ENCODE results near the gene TSPAN10. TPM values are rescaled to one million over a fixed set of nuclear protein-coding genes. Genes with fewer than 3 reads are reported as not detected.

TSPAN10 gene
- total RNA-seq, 1 donor from 2014 or later: 0.53 TPM

GRCh38 chr17:81621494-81622130 is 15.4 kb upstream of the TSPAN10 start:
- TF ChIP-seq CTCF (IDR thresholded peaks at IDR 0.05; ENCODE audit: insufficient read depth, low read length, severe bottlenecking): no peak
- FAIRE-seq (peak; percentile 47), DNase-seq (ENCODE audit: low read depth) (no peak)
- Histone ChIP-seq H3K27me3 (ENCODE audit: control insufficient read depth, insufficient read depth, low read length) (no peaks in the 10 kb centered on the region), H3K36me3 (ENCODE audit: control insufficient read depth, insufficient read depth, low read length) (peaks cover 27% of the 10 kb centered on the region), H3K4me3 (ENCODE audit: low read depth, low read length) (no peak overlapping the region)

GRCh38 chr17:81630274-81630673 is 6.7 kb upstream of the TSPAN10 start:
- H3K36me3 ChIP-seq (ENCODE audit: control insufficient read depth, insufficient read depth, low read length): peaks cover 10% of the 10 kb centered on the region
- TF ChIP-seq CTCF (IDR thresholded peaks at IDR 0.05; ENCODE audit: insufficient read depth, low read length, severe bottlenecking): no peak
- H3K27me3 ChIP-seq (ENCODE audit: control insufficient read depth, insufficient read depth, low read length): no peaks in the 10 kb centered on the region
- H3K4me3 ChIP-seq (ENCODE audit: low read depth, low read length): no peak overlapping the region
- FAIRE-seq: no peak
- no peak for DNase-seq (ENCODE audit: low read depth)

- Histone ChIP-seq H3K4me3 (ENCODE audit: low read depth, low read length) (no peak overlapping the region), H3K27me3 (ENCODE audit: control insufficient read depth, insufficient read depth, low read length) (no peaks in the 10 kb centered on the region), H3K36me3 (ENCODE audit: control insufficient read depth, insufficient read depth, low read length) (peaks cover 7% of the 10 kb centered on the region)
- FAIRE-seq (no peak), DNase-seq (ENCODE audit: low read depth) (no peak)
- TF ChIP-seq CTCF (IDR thresholded peaks at IDR 0.05; ENCODE audit: insufficient read depth, low read length, severe bottlenecking): no peak
Measured at GRCh38 chr17:81631482-81631881, 5.5 kb upstream of the TSPAN10 start.

GRCh38 chr17:81635431-81635830 is 1.6 kb upstream of the TSPAN10 start:
- DNase-seq (ENCODE audit: low read depth) (peak; percentile 27), FAIRE-seq (no peak)
- Histone ChIP-seq H3K4me3 (ENCODE audit: low read depth, low read length) (no peak overlapping the region), H3K27me3 (ENCODE audit: control insufficient read depth, insufficient read depth, low read length) (no peaks in the 10 kb centered on the region), H3K36me3 (ENCODE audit: control insufficient read depth, insufficient read depth, low read length) (peaks cover 2% of the 10 kb centered on the region)
- TF ChIP-seq CTCF (IDR thresholded peaks at IDR 0.05; ENCODE audit: insufficient read depth, low read length, severe bottlenecking): no peak

- FAIRE-seq (no peak), DNase-seq (ENCODE audit: low read depth) (peak; percentile 57)
- H3K4me3 ChIP-seq (ENCODE audit: low read depth, low read length): peak overlapping the region; percentile 57
- H3K27me3 ChIP-seq (ENCODE audit: control insufficient read depth, insufficient read depth, low read length): no peaks in the 10 kb centered on the region
- TF ChIP-seq CTCF (IDR thresholded peaks at IDR 0.05; ENCODE audit: insufficient read depth, low read length, severe bottlenecking): no peak
- H3K36me3 ChIP-seq (ENCODE audit: control insufficient read depth, insufficient read depth, low read length): peaks cover 2% of the 10 kb centered on the region
Measured at GRCh38 chr17:81635973-81636504, 957 bp upstream of the TSPAN10 start.

GRCh38 chr17:81638683-81639082 is 1.7 kb downstream of the TSPAN10 start:
- Histone ChIP-seq H3K36me3 (ENCODE audit: control insufficient read depth, insufficient read depth, low read length) (no peaks in the 10 kb centered on the region), H3K4me3 (ENCODE audit: low read depth, low read length) (no peak overlapping the region), H3K27me3 (ENCODE audit: control insufficient read depth, insufficient read depth, low read length) (no peaks in the 10 kb centered on the region)
- no peak for DNase-seq (ENCODE audit: low read depth)
- no peak for TF ChIP-seq CTCF (IDR thresholded peaks at IDR 0.05; ENCODE audit: insufficient read depth, low read length, severe bottlenecking)
- no peak for FAIRE-seq

Measured in bronchial epithelial cell (primary cell).